ENCODE measurements around the gene MYO3B. TPM values are rescaled to one million over a fixed set of nuclear protein-coding genes. Genes with fewer than 3 reads are reported as not detected.
"Not testable (repeated sequence)": the region's sequence is repeated elsewhere in the genome, so short reads cannot be mapped to it uniquely, and the experiment has no call there.

The MYO3B gene
- total RNA-seq, 1 donor from 2014 or later = 5.5 TPM

GRCh38 chr2:170264522-170264860 lies 86.5 kb downstream of the MYO3B start:
- DNase-seq = no peak

GRCh38 chr2:170264865-170265264 lies 86.9 kb downstream of the MYO3B start:
- no peak for DNase-seq

GRCh38 chr2:170265321-170265720 lies 87.4 kb downstream of the MYO3B start:
- no peak for DNase-seq

DNA sequence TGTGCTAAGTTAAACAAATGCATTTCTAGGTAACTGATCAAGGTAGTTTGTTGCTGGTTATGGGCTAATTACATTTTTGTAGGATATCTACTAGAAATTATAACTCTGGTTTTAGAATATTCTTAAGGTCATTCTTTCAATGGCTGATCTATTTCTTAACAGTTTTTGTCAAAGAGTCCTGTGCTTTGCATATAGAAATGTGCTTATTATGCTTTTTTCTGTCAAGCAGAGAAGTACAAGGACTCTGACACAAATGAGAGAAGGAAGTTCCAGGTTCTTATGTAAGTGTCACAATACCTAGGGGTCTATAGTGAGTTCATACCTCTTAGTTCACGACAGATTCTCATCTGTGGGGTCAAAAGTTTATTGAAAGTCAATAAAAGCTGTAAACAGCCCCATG lies 88.4 kb downstream of the MYO3B start:
- DNase-seq = no peak

DNA sequence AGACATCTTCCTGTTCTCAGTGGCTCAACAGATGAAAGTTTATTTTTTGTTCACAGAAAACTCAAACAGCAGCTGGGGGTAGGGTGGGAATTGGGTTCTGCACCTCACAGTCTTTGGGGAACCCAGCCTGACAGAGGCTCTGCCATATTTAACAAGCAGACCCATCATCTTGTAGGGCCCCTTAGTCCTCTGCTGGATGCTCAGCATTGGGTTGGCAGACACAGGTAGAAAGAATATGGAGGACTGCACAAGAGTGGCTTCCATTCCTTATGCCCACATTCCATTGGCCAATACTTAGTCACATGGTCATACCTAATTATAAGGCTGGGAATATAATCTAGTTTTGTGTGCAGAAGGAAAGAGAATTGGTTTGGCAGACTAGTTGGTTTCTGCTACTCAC lies 89.1 kb downstream of the MYO3B start:
- DNase-seq = no peak

DNA sequence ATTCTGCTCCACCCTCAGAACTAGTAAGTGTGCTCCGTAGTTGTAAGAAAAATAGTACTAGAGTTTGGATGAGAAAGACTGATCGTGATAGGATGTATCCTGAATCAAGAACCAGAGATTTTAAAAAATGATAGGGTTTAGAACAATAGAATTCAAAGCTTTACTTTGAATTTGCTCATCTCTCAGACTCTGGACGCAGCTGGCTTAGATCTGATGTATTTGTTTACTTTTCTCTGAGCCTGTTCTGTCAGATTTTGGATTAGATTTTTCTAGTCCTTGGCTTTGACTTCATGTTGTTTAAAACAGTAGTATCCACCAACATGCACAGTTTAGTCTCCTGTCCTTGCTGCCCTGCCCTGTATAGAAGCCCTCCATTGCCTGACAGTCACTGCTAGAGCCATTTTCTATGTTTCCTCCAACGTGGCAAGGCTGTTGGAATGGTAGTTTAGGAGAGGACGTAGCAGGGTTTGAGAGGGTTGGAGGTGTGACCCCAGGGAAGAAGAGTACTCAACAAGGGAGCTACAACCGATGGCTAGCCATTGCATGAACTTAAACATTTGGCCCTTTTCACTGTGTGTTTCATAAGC lies 92.4 kb downstream of the MYO3B start:
- no peak for DNase-seq

GRCh38 chr2:170271340-170271739 lies 93.4 kb downstream of the MYO3B start:
- DNase-seq = no peak

- DNase-seq = no peak
These were observed 98.1 kb downstream of the MYO3B start for GRCh38 chr2:170276056-170276455.

GRCh38 chr2:170276925-170277629 lies 99.1 kb downstream of the MYO3B start:
- no peak for DNase-seq

- DNase-seq = no peak
These were observed 100.0 kb downstream of the MYO3B start for GRCh38 chr2:170277951-170278350.

GRCh38 chr2:170279615-170280014 lies 101.7 kb downstream of the MYO3B start:
- not testable (repeated sequence) for DNase-seq

- no peak for DNase-seq
These were observed 104.9 kb downstream of the MYO3B start for GRCh38 chr2:170282851-170283250.

DNA sequence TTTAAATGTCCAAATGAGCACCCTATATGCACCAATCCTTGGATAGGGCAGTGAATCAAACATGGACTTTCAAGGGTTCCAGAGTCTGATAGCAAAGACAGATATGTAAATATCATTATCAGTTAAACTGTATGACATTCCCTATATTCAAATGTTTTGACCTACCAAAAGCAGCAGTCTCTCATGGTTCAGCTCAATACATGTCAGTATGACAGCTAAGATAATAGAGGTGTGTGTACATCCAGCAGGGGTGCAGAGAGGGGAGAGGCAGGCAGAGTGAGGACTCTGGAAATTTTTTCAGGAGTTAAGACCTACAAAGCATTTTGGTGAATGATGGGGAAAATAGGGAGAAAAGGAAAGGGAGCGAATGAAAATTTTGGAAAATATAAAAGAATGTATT lies 106.3 kb downstream of the MYO3B start:
- no peak for DNase-seq

DNA sequence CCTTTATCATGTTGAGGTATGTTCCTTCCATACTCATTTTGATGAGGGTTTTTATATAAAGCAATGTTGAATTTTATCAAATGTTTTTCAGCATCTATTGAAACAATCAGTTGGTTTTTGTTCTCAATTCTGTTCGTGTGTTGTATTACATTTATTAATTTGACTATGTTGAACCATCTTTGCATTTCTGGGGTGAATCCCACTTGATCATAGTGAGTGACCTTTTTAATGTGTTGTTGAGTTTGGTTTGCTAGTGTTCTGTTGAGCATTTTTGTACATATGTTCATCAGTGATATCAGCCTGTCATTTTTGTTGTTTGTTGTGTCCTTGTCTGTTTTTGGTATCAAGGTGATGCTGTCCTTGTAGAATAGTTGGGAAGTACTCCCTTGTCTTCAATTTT lies 110.9 kb downstream of the MYO3B start:
- no peak for DNase-seq

DNA sequence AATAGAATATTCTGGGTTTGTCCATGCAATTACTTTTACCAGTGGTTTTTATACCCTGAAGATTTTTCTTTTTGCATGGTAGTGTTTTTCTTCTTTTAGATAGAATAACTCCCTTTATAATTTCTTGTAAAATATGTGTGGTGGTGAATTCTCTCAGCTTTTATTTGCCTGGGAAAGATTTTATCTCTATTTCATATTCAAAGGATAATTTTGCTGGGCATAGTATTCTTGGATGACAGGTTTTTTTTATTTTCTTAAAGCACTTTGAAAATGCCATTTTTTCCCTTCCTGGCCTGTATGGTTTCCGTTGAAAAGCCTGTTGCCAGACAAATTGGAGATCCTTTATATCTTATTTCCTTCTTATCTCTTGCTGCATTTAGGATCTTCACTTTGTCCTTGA lies 113.5 kb downstream of the MYO3B start:
- no peak for DNase-seq

DNA sequence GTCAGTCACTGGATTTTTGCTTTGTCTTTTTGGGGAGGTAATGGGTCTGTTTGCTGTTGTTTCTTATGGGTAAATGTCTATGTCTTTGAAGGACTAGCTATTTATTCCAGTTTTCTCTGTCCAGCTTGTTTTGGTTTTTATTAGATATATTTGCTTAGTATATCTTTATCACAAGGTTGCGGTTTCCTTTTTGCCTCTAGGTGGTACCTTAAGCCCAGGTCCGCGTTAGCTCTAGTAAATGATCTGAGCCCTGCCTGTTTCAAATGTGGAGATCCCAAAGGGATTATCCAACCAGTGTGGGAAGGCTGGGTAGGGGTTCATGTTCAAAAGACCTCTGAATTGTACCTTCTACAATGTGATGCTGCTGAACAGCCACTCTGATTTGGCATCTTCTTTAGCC lies 114.5 kb downstream of the MYO3B start:
- DNase-seq = no peak

DNA sequence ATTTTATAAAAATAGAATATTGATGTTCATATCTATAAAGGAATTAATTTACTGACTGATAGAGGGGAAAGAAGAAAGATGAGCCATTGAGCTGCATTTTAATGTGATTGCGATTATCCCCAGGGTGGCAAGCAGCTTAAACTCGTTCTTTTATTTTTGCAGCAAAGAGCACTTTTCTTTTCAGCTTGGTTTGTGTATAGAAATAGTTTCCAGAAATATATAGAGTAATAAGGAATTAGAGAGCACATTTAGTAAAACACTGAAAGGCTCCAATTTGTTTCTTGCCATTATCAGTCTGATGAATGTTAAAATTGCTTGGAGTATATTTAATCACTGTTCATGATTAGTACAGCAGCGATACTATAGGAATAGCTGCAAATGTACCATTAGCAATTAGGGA lies 119.5 kb downstream of the MYO3B start:
- DNase-seq = no peak

- no peak for DNase-seq
These were observed 120.2 kb downstream of the MYO3B start for GRCh38 chr2:170298115-170298514.

GRCh38 chr2:170298861-170299429 lies 121.0 kb downstream of the MYO3B start:
- DNase-seq = no peak

DNA sequence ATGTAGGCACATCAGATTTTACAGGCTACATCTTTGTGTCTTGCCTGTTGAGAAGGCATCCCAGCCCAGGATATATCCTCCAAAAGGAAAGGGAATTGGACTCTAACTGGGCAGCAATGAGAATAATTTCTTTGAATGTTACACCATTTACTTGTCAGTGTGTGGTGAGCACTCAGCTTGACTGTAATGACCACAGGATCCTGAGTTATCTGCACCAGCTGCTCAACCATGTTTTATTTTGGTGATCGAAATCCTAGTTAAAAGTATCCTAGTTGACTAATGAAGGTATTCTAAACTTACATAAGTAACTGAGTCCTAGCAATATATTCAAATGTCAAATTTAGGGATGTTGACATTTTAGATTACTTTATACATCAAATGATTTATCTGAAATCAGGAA lies 123.0 kb downstream of the MYO3B start:
- no peak for DNase-seq

GRCh38 chr2:170301626-170302025 lies 123.7 kb downstream of the MYO3B start:
- DNase-seq = no peak

- no peak for DNase-seq
These were observed 127.8 kb downstream of the MYO3B start for GRCh38 chr2:170305711-170306110.

- no peak for DNase-seq
These were observed 128.4 kb downstream of the MYO3B start for GRCh38 chr2:170306293-170306873.

GRCh38 chr2:170307052-170307451 lies 129.1 kb downstream of the MYO3B start:
- no peak for DNase-seq
